Naive thymus-derived CD4-positive, alpha-beta T cell (primary cell): ENCODE data around the gene MAP4K3. TPM values are rescaled to one million over a fixed set of nuclear protein-coding genes. Genes with fewer than 3 reads are reported as not detected.

Source experiments
- ATAC-seq: fragments of 150-1000 bp; cut with Tn5 transposase; 2 replicates; pipeline ENCODE4 v1.10.0; 2021; ENCODE audit warnings: mild to moderate bottlenecking, moderate library complexity
- CTCF ChIA-PET: fragments of 350-600 bp; sonication (Branson Sonifier 250); formaldehyde crosslinking; loops from one replicate; lab custom pipeline; 2021; ENCODE audit warnings: antibody characterized with exemption; lab: Charles Lee
- POLR2A ChIA-PET: fragments of 350-600 bp; sonication (Branson Sonifier 250); formaldehyde crosslinking; loops from one replicate; lab custom pipeline; 2021; ENCODE audit warnings: antibody characterized with exemption, inconsistent platforms; lab: Charles Lee
- DNase-seq, 9 donors: peaks; one replicate each; pipeline versions ENCODE4 v3.0.0 to v3.0.0-alpha.2; 2020 to 2022; ENCODE audit warnings: mixed read lengths in 1 of 9
- H3K27ac ChIP-seq: one replicate; pipeline ENCODE4 v1.7.0; 2013; ENCODE audit warnings: mild to moderate bottlenecking, low read depth, low read length, moderate library complexity
- H3K27me3 ChIP-seq, 2 donors: one replicate each; pipeline ENCODE4 v1.7.0; 2013; ENCODE audit warnings: low read length in 2 of 2, mild to moderate bottlenecking in 2 of 2, moderate library complexity in 2 of 2; ENCODE audit not compliant: control insufficient read depth in 2 of 2, insufficient read depth in 2 of 2
- H3K36me3 ChIP-seq, 3 experiments: 1 replicate in 2 of 3; 2 replicates in 1 of 3; pipeline ENCODE4 v1.7.0; 2013; ENCODE audit warnings: low read length in 3 of 3, mild to moderate bottlenecking in 3 of 3, moderate library complexity in 1 of 3; ENCODE audit not compliant: insufficient read depth in 3 of 3, control insufficient read depth in 2 of 3
- H3K4me1 ChIP-seq, 2 donors: one replicate each; pipeline ENCODE4 v1.7.0; 2013; ENCODE audit warnings: low read length in 2 of 2, mild to moderate bottlenecking in 2 of 2, moderate library complexity in 1 of 2; ENCODE audit not compliant: control insufficient read depth in 2 of 2, insufficient read depth in 2 of 2
- H3K4me3 ChIP-seq: 2 replicates; pipeline ENCODE4 v1.7.0; 2013; ENCODE audit warnings: mild to moderate bottlenecking, low read length
- H3K9me3 ChIP-seq, 3 experiments: 1 replicate in 2 of 3; 2 replicates in 1 of 3; pipeline ENCODE4 v1.7.0; 2013; ENCODE audit warnings: low read length in 3 of 3; ENCODE audit not compliant: control insufficient read depth in 2 of 3
- H3K27ac Mint-ChIP-seq, 9 donors: one replicate each; pipeline ENCODE4 v1.8.0; 2020 to 2022; ENCODE audit warnings: mixed read lengths in 9 of 9, mild to moderate bottlenecking in 8 of 9, moderate library complexity in 5 of 9, inconsistent platforms in 2 of 9
- H3K27me3 Mint-ChIP-seq, 5 donors: one replicate each; pipeline ENCODE4 v1.8.0; 2021 to 2022; ENCODE audit warnings: mixed read lengths in 5 of 5, mild to moderate bottlenecking in 1 of 5
- H3K36me3 Mint-ChIP-seq, 5 donors: one replicate each; pipeline ENCODE4 v1.8.0; 2020 to 2022; ENCODE audit warnings: mixed read lengths in 5 of 5, mild to moderate bottlenecking in 3 of 5, inconsistent platforms in 1 of 5
- H3K4me1 Mint-ChIP-seq, 7 donors: one replicate each; pipeline ENCODE4 v1.8.0; 2020 to 2022; ENCODE audit warnings: mixed read lengths in 7 of 7, mild to moderate bottlenecking in 3 of 7, inconsistent platforms in 1 of 7
- H3K4me3 Mint-ChIP-seq, 10 donors: one replicate each; pipeline ENCODE4 v1.8.0; 2020 to 2022; ENCODE audit warnings: mild to moderate bottlenecking in 10 of 10, mixed read lengths in 10 of 10, moderate library complexity in 6 of 10, inconsistent platforms in 2 of 10
- H3K9me3 Mint-ChIP-seq, 11 donors: one replicate each; pipeline ENCODE4 v1.8.0; 2020 to 2022; ENCODE audit warnings: mixed read lengths in 11 of 11, mild to moderate bottlenecking in 4 of 11, inconsistent platforms in 1 of 11, moderate library complexity in 1 of 11
- intact Hi-C, 2 donors: fragments of 100-400 bp; cut with micrococcal nuclease; formaldehyde crosslinking; loops; one replicate each; pipeline ENCODE4 v1.15.1; 2023
- polyA plus RNA-seq, 2 donors: library from polyadenylated mRNA; unstranded; fragments of 300-500 nt; fragmentation: Illumina TruSeq; gene quantifications; one replicate each; pipeline ENCODE4 v1.2.3, GENCODE V29; 2021
- total RNA-seq, 6 experiments: library from RNA in 5 of 6; stranded (reverse) in 5 of 6; gene quantifications; 1 replicate in 5 of 6; 2 replicates in 1 of 6; pipeline ENCODE4 v1.2.3 and lab custom pipeline; 2021 to 2026

MAP4K3 gene
- total and polyA plus RNA-seq, 7 experiments from 2014 or later: 2.9 to 32.2 (median 19.9) TPM

GRCh38 chr2:39479696-39480095 is 42.6 kb upstream of the MAP4K3 start:
- H3K27me3 Mint-ChIP-seq: no peaks in the 10 kb centered on the region
- POLR2A ChIA-PET: interaction anchor here (0.7 kb wide), 1 partner anchor 110 kb away, joined by 3 read pairs; no protein-coding TSS in a partner anchor
- intact Hi-C loops: no loop called here
- H3K27ac ChIP-seq: no peak overlapping the region
- H3K27me3 ChIP-seq: no peaks in the 10 kb centered on the region
- ATAC-seq: no peak
- H3K4me1 Mint-ChIP-seq: peaks cover 0 to 8% (median 0%) of the 10 kb centered on the region in 7 donors
- no peak overlapping the region for H3K4me3 Mint-ChIP-seq
- H3K36me3 Mint-ChIP-seq: peaks cover 16 to 40% (median 32%) of the 10 kb centered on the region in 5 donors
- H3K4me3 ChIP-seq: no peak overlapping the region
- H3K9me3 ChIP-seq: no peaks in the 10 kb centered on the region
- peaks cover 0 to 20% (median 9%) of the 10 kb centered on the region in 11 donors for H3K9me3 Mint-ChIP-seq
- DNase-seq: no peak
- CTCF ChIA-PET: no interaction called here
- no peak overlapping the region for H3K27ac Mint-ChIP-seq
- H3K4me1 ChIP-seq: no peaks in the 10 kb centered on the region
- H3K36me3 ChIP-seq: no peaks in the 10 kb centered on the region

- Histone ChIP-seq H3K4me1 (no peaks in the 10 kb centered on the region), H3K4me3 (no peak overlapping the region), H3K36me3 (no peaks in the 10 kb centered on the region), H3K27ac (no peak overlapping the region), H3K27me3 (no peaks in the 10 kb centered on the region), H3K9me3 (no peaks in the 10 kb centered on the region)
- H3K36me3 Mint-ChIP-seq: peaks cover 16 to 45% (median 36%) of the 10 kb centered on the region in 5 donors
- H3K27ac Mint-ChIP-seq: no peak overlapping the region
- peaks cover 0 to 20% (median 9%) of the 10 kb centered on the region in 11 donors for H3K9me3 Mint-ChIP-seq
- POLR2A ChIA-PET: interaction anchor here (0.7 kb wide), 1 partner anchor 110 kb away, joined by 3 read pairs; no protein-coding TSS in a partner anchor
- H3K4me3 Mint-ChIP-seq: no peak overlapping the region
- H3K4me1 Mint-ChIP-seq: peaks cover 0 to 7% (median 0%) of the 10 kb centered on the region in 7 donors
- ATAC-seq: no peak
- DNase-seq: no peak
- intact Hi-C loops: no loop called here
- H3K27me3 Mint-ChIP-seq: no peaks in the 10 kb centered on the region
- CTCF ChIA-PET: no interaction called here
These were observed 42.1 kb upstream of the MAP4K3 start for GRCh38 chr2:39479053-39479670.

GRCh38 chr2:39476524-39476923 is 39.4 kb upstream of the MAP4K3 start:
- no peak overlapping the region for H3K27ac ChIP-seq

GRCh38 chr2:39475006-39475405 is 37.9 kb upstream of the MAP4K3 start:
- ATAC-seq (no peak), DNase-seq (no peak)
- no peak overlapping the region for H3K27ac Mint-ChIP-seq
- H3K27ac ChIP-seq: no peak overlapping the region
- no peak overlapping the region for H3K4me3 Mint-ChIP-seq
- no peaks in the 10 kb centered on the region for H3K9me3 ChIP-seq
- no peaks in the 10 kb centered on the region for H3K4me1 ChIP-seq
- H3K36me3 Mint-ChIP-seq: peaks cover 16 to 47% (median 38%) of the 10 kb centered on the region in 5 donors
- no peaks in the 10 kb centered on the region for H3K27me3 ChIP-seq
- no peaks in the 10 kb centered on the region for H3K27me3 Mint-ChIP-seq
- peaks cover 0 to 20% (median 9%) of the 10 kb centered on the region in 11 donors for H3K9me3 Mint-ChIP-seq
- POLR2A ChIA-PET: no interaction called here
- CTCF ChIA-PET: no interaction called here
- no peaks in the 10 kb centered on the region for H3K4me1 Mint-ChIP-seq
- intact Hi-C loops: no loop called here
- H3K4me3 ChIP-seq: no peak overlapping the region
- no peaks in the 10 kb centered on the region for H3K36me3 ChIP-seq

More at GRCh38 chr2:39476524-39476923, 39.4 kb upstream of the MAP4K3 start:
- Mint-ChIP-seq H3K4me3 (no peak overlapping the region), H3K27me3 (no peaks in the 10 kb centered on the region), H3K36me3 (peaks cover 16 to 45% (median 38%) of the 10 kb centered on the region in 5 donors), H3K27ac (no peak overlapping the region), H3K4me1 (no peaks in the 10 kb centered on the region), H3K9me3 (peaks cover 0 to 20% (median 9%) of the 10 kb centered on the region in 11 donors)
- ATAC-seq: peak; percentile 60
- H3K4me3 ChIP-seq: no peak overlapping the region
- no peaks in the 10 kb centered on the region for H3K27me3 ChIP-seq
- ChIA-PET POLR2A (no interaction called here), CTCF (no interaction called here)
- no peaks in the 10 kb centered on the region for H3K9me3 ChIP-seq
- no peaks in the 10 kb centered on the region for H3K4me1 ChIP-seq
- no peaks in the 10 kb centered on the region for H3K36me3 ChIP-seq
- intact Hi-C loops: no loop called here
- DNase-seq: no peak

- no peak for ATAC-seq
- no peak for DNase-seq
- Histone ChIP-seq H3K27ac (no peak overlapping the region), H3K36me3 (no peaks in the 10 kb centered on the region), H3K4me3 (no peak overlapping the region), H3K4me1 (no peaks in the 10 kb centered on the region), H3K9me3 (no peaks in the 10 kb centered on the region), H3K27me3 (no peaks in the 10 kb centered on the region)
- Mint-ChIP-seq H3K4me3 (no peak overlapping the region), H3K4me1 (peaks cover 0 to 13% (median 0%) of the 10 kb centered on the region in 7 donors), H3K27ac (no peak overlapping the region), H3K9me3 (no peaks in the 10 kb centered on the region), H3K27me3 (no peaks in the 10 kb centered on the region), H3K36me3 (peaks cover 0 to 16% (median 5%) of the 10 kb centered on the region in 5 donors)
- intact Hi-C loops: no loop called here
- ChIA-PET CTCF (no interaction called here), POLR2A (no interaction called here)
These were observed 33.5 kb upstream of the MAP4K3 start for GRCh38 chr2:39470580-39470979.

GRCh38 chr2:39469807-39470206 is 32.7 kb upstream of the MAP4K3 start:
- Histone ChIP-seq H3K27me3 (no peaks in the 10 kb centered on the region), H3K9me3 (no peaks in the 10 kb centered on the region), H3K4me1 (no peaks in the 10 kb centered on the region), H3K27ac (no peak overlapping the region), H3K36me3 (no peaks in the 10 kb centered on the region), H3K4me3 (no peak overlapping the region)
- DNase-seq (no peak), ATAC-seq (peak; percentile 40)
- POLR2A ChIA-PET: no interaction called here
- Mint-ChIP-seq H3K27ac (no peak overlapping the region), H3K36me3 (peaks cover 0 to 11% (median 4%) of the 10 kb centered on the region in 5 donors), H3K4me1 (peaks cover 0 to 13% (median 0%) of the 10 kb centered on the region in 7 donors), H3K4me3 (no peak overlapping the region), H3K27me3 (no peaks in the 10 kb centered on the region), H3K9me3 (no peaks in the 10 kb centered on the region)
- CTCF ChIA-PET: no interaction called here
- intact Hi-C loops: loop anchor here in 1 of 2 donors (5.0 kb wide), 1 partner anchor 43 kb away; no protein-coding TSS in a partner anchor
